Loucy (cell line): ENCODE data around the gene DCD.

Experiments used
- CTCF ChIP-seq: fragments of 200-600 bp; sonication (generic); conservative IDR thresholded peaks from 2 replicates; pipeline ENCODE4 v1.5.1; 2014; ENCODE audit warnings: mild to moderate bottlenecking, antibody characterized with exemption, low read length
- EZH2phosphoT487 ChIP-seq: fragments of 200-600 bp; IDR thresholded peaks from 2 replicates; pipeline ENCODE4 v1.6.1; 2018; ENCODE audit warnings: antibody characterized with exemption, mild to moderate bottlenecking, moderate library complexity, borderline replicate concordance

- no peak for TF ChIP-seq EZH2phosphoT487
- TF ChIP-seq CTCF: no peak
These were observed 45.5 kb downstream of the DCD start for GRCh38 chr12:54602661-54603060.
